Activated CD8-positive, alpha-beta memory T cell treated with anti-CD3 and anti-CD28 coated beads, Interleukin-2, amount 50 U/mL, for 24 hours (primary cell): Measurements from ENCODE around the gene G2E3.

Experiments
- DNase-seq: peaks from one replicate; pipeline ENCODE4 v3.0.0-alpha.2; 2020; ENCODE audit errors: extremely low read depth

The G2E3 gene

DNA sequence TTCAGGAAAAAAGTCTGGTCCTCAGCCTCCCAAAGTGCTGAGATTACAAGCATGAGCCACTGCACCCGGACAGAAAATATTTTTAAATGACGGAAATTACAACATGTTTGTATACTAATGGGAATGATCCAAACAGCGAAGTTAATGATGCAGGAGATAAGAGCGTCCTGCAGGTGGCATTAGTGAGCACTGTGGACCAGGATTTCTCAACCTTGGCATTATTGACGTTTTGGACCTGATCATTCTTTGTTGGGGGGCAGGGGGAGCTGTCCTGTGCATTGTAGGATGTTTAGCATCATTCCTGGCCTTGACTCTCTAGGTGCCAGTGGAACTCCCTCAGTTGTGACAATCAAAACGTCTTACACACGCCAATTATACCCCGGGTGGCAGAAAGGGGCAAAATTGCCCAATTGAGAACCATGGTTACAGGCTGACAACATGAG, 97.3 kb downstream of the G2E3 start:
- no peak for DNase-seq

- DNase-seq, result no peak
Measured at GRCh38 chr14:30657050-30657449, 98.1 kb downstream of the G2E3 start.

- no peak for DNase-seq
Measured at GRCh38 chr14:30657606-30658163, 98.7 kb downstream of the G2E3 start.

DNA sequence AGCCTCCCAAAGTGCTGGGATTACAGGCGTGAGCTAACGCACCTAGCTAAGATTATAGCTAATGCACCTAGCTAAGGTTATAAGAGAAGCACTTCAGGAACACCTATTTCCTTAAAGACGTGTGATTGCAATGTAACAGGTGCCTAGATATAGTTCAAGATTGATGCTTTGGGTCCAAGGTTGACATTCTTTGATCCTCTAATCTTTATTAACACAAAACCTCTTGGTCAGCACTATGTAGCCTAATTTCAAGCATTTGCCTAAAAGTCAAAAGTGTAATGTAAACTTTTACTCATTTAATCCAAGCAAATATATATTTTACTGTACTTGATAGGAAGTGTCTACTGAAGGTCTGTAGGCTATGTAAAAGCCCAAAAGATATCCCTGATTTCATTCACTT, 99.7 kb downstream of the G2E3 start:
- no peak for DNase-seq

- no peak for DNase-seq
Measured at GRCh38 chr14:30669594-30669993, 110.6 kb downstream of the G2E3 start.
